AG08396 (cell line): ENCODE results near the gene TEX54.
"Not testable (repeated sequence)": the region's sequence is repeated elsewhere in the genome, so short reads cannot be mapped to it uniquely, and the experiment has no call there.

Experiments
- DNase-seq: peaks from one replicate; pipeline ENCODE4 v3.0.0; 2012; ENCODE audit warnings: low spot score, mixed read lengths

TEX54 gene

GRCh38 chr11:62832336-62833234 is at the start of gene TEX54:
TEX54 (minus strand) TSS chr11:62832841.
- DNase-seq = peak; percentile 28

- DNase-seq = no peak
These were observed 49.7 kb upstream of the TEX54 start for GRCh38 chr11:62882431-62882749.

- DNase-seq = peak; percentile 94
These were observed 49.2 kb upstream of the TEX54 start for GRCh38 chr11:62881579-62882430.

GRCh38 chr11:62880803-62881578 is 48.4 kb upstream of the TEX54 start, which contains the start of gene SLC3A2:
SLC3A2 (plus strand) TSS chr11:62880896; CDS start chr11:62881024, 128 bp downstream.
- peak; percentile 87 for DNase-seq

- peak; percentile 80 for DNase-seq
These were observed 47.7 kb upstream of the TEX54 start for GRCh38 chr11:62880231-62880802.

- no peak for DNase-seq
These were observed 46.8 kb upstream of the TEX54 start for GRCh38 chr11:62879235-62879978.

GRCh38 chr11:62876712-62877111 is 44.1 kb upstream of the TEX54 start:
- no peak for DNase-seq

GRCh38 chr11:62875698-62876478 is 43.2 kb upstream of the TEX54 start:
- no peak for DNase-seq

GRCh38 chr11:62874851-62875250 is 42.2 kb upstream of the TEX54 start:
- DNase-seq = no peak

GRCh38 chr11:62865635-62866034 is 33.0 kb upstream of the TEX54 start:
- no peak for DNase-seq

- DNase-seq = no peak
These were observed 31.2 kb upstream of the TEX54 start for GRCh38 chr11:62863687-62864335.

GRCh38 chr11:62861564-62862192 is 29.0 kb upstream of the TEX54 start:
- not testable (repeated sequence) for DNase-seq

- no peak for DNase-seq
These were observed 28.4 kb upstream of the TEX54 start for GRCh38 chr11:62860835-62861563.

- DNase-seq = not testable (repeated sequence)
These were observed 26.7 kb upstream of the TEX54 start for GRCh38 chr11:62859281-62859703.

GRCh38 chr11:62858201-62858600 is 25.6 kb upstream of the TEX54 start:
- no peak for DNase-seq

GRCh38 chr11:62857541-62857982 is 24.9 kb upstream of the TEX54 start:
- DNase-seq = no peak

GRCh38 chr11:62856333-62856895 is 23.8 kb upstream of the TEX54 start:
- no peak for DNase-seq
